GM18951 (cell line): ENCODE results near the gene SH3RF2.

ENCODE experiments used
- POLR2A ChIP-seq: IDR thresholded peaks from 4 replicates; pipeline ENCODE4 v1.6.1; 2011; ENCODE audit warnings: mild to moderate bottlenecking; ENCODE audit not compliant: insufficient read length, insufficient read depth; ENCODE audit errors: extremely low read depth
- in situ Hi-C: fragments of 300-500 bp; cut with MboI; formaldehyde crosslinking; loops from one replicate; pipeline ENCODE4 v1.12.0; 2022; ENCODE audit warnings: low sequenced_read_pairs, mixed read lengths, inconsistent platforms; ENCODE audit not compliant: unreplicated experiment

The SH3RF2 gene

DNA sequence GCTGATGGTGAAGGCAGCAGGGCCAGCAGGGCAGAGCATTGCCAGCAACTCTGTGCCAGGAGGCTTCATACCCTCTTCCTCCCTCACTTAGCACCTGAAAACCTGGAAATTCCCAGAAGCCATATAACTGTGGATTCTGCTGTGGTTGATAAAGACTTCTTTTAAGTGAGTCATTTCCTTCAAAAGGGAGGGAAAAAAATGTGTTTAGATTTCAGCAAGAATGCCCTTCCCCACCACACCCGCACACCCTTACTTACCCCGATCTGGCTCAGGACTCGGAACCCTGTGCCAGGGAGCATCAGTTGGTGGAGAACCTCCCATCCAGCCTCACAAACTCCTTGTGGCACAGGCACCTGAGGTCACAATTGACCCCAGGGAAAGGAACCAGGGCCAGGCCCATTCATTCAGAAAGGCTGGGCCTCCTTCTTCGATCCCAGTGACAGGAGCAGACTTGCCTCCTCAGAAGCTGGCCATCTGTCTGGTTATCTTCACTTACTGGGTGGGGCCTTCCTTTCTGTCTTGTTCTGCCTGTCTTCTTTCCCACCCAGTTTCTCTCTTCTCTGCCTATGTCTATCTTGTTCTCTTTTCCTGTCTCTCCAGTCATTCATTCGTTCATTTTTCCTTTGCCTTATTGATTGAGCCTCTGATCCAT lies 106.4 kb downstream of the SH3RF2 start:
- in situ Hi-C loops: no loop called here
- TF ChIP-seq POLR2A: no peak

GRCh38 chr5:146043722-146044121 lies 107.3 kb downstream of the SH3RF2 start:
- in situ Hi-C loops: no loop called here
- no peak for TF ChIP-seq POLR2A

DNA sequence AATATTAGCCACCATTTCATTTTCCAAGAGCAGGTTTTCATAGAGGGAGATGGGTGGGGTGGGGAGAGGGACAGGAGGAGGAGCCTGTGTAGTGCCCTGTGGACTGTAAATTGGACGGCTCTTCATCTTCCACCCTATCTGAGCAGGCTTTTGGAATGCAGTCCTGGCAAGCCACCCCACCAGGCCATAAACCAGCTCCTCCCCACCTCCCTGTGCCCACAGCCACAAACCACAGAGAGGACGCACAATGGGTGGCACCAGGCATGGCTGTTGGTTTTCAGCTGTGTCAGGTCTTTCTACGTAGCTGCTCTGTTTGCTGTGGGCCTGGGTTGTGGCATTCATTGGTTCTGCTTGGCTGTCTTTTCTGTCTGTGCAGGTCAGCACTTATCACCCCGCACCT lies 111.0 kb downstream of the SH3RF2 start:
- in situ Hi-C loops: no loop called here
- TF ChIP-seq POLR2A: no peak

- in situ Hi-C loops: no loop called here
Measured at GRCh38 chr5:146048994-146049703, 112.8 kb downstream of the SH3RF2 start.

GRCh38 chr5:146049704-146050026 lies 113.3 kb downstream of the SH3RF2 start:
- TF ChIP-seq POLR2A: no peak
- in situ Hi-C loops: loop anchor here (10.0 kb wide), 1 partner anchor 365 kb away; no protein-coding TSS in a partner anchor

More at GRCh38 chr5:146048994-146049703, 112.8 kb downstream of the SH3RF2 start:
- no peak for TF ChIP-seq POLR2A

DNA sequence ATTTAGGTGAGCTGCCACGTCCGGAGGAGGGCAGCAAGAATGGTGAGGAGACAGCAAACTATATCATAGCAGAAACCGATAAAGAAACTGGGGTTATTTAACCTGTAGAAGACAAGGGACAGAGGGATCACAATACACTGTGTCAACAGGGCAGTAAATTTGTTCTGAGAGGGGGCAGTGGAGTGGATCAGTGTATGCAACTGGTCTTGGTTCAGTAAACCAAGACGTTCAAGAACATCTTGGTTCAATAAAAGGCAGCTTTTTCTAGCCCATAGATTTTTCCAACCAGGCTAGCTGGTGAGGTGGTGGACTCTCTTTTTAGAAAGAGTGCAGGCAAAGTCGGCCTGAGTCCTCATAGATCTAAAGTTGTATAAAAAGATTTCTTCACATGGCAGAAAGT lies 113.7 kb downstream of the SH3RF2 start:
- in situ Hi-C loops: loop anchor here (10.0 kb wide), 1 partner anchor 365 kb away; no protein-coding TSS in a partner anchor
- no peak for TF ChIP-seq POLR2A

DNA sequence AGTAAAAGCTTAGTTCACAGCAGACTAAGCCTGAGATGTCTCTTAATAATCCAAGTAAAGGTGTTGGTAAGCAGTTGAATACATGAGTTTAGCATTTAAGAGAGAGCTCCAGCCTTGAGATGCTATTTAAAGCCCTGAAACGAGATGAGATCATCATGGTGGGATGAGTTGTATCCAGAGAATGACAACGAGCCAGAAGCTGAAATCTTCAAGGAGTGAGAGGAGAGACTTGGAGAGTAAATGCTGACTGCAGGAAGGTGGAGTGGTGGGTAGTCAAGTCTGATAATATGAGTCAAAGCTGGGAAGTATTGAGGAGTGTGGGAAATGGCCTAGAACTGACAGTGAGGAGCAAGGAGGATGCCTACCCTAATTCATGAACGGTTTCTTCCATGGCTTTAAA lies 115.3 kb downstream of the SH3RF2 start:
- TF ChIP-seq POLR2A: no peak
- in situ Hi-C loops: loop anchor here (10.0 kb wide), 1 partner anchor 367 kb away; no protein-coding TSS in a partner anchor

- in situ Hi-C loops: loop anchor here (10.0 kb wide), 1 partner anchor 368 kb away; no protein-coding TSS in a partner anchor
- TF ChIP-seq POLR2A: no peak
Measured at GRCh38 chr5:146052780-146053179, 116.4 kb downstream of the SH3RF2 start.

- in situ Hi-C loops: loop anchor here (10.0 kb wide), 1 partner anchor 371 kb away; no protein-coding TSS in a partner anchor
- no peak for TF ChIP-seq POLR2A
Measured at GRCh38 chr5:146055432-146055831, 119.1 kb downstream of the SH3RF2 start.

DNA sequence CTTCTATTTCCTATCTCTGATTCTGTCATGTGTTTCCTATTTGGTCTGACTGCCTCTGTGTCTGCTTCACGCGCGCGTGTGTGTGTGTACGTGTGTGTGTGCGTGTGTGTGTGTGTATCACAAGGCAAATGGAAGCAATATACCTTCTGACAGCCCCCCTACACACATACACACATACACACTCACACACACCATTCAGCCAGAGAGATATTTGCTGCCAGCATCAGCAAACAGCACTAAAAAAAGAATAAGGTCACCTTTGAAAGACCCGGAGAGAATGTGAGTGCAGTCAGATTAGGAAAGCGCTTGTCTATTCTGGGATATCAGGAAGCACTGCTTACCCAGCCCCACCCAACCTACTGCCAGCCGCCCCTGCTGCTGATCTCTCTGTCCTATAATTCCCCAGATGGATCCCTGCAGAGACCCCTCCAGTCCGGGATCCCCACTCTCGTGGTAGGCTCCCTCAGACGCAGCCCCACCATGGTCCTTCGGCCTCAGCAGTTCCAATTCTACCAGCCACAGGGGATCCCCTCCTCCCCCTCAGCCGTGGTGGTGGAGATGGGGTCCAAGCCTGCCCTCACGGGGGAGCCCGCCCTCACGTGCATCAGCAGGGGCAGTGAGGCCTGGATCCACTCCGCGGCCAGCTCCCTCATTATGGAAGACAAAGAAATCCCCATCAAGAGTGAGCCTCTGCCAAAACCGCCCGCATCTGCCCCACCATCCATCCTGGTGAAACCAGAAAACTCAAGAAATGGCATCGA lies 123.3 kb downstream of the SH3RF2 start:
- in situ Hi-C loops: loop anchor here (10.0 kb wide), 1 partner anchor 375 kb away; no protein-coding TSS in a partner anchor
- no peak for TF ChIP-seq POLR2A

DNA sequence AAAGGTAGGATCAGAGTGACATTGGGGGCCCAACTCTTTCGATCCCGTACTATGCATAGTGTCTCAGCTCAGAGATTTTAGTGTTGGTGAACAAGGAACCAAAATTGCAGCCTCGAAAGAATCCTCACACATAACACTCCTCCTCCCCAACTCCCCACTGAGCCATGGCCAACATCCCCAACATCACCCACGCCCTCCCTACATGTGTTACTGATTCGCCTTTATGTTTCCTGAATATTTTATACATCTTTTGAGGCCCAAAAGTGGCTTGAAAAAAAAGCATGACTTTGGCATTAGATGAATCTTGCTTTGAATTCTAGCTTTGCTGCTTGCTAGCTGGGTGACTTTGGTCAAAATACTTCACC lies 123.8 kb downstream of the SH3RF2 start:
- in situ Hi-C loops: no loop called here
- no peak for TF ChIP-seq POLR2A

GRCh38 chr5:146066968-146067367 lies 130.6 kb downstream of the SH3RF2 start:
- no peak for TF ChIP-seq POLR2A
- in situ Hi-C loops: no loop called here

- in situ Hi-C loops: no loop called here
Measured at GRCh38 chr5:146068206-146068605, 131.8 kb downstream of the SH3RF2 start.

More at GRCh38 chr5:146068206-146068605, 131.8 kb downstream of the SH3RF2 start:
- no peak for TF ChIP-seq POLR2A
